GM12891 (cell line): ENCODE data around the gene KIF5C. TPM values are rescaled to one million over a fixed set of nuclear protein-coding genes. Genes with fewer than 3 reads are reported as not detected.
A peak's percentile ranks its signal among the peaks of the same experiment; 100 is the strongest.
"Not testable (repeated sequence)": the region's sequence is repeated elsewhere in the genome, so short reads cannot be mapped to it uniquely, and the experiment has no call there.

Source experiments
- DNase-seq: peaks from one replicate; pipeline ENCODE4 v3.0.0; 2011; ENCODE audit warnings: low spot score; ENCODE audit not compliant: insufficient read length
- FAIRE-seq: peaks from 2 replicates; lab custom pipeline; 2011; peaks lifted over from hg19 to GRCh38; lab: Jason Lieb, UNC
- PAX5 ChIP-seq: IDR thresholded peaks from 2 replicates; pipeline ENCODE4 v1.6.1; 2011; ENCODE audit warnings: low read length, moderate library complexity, mild to moderate bottlenecking; ENCODE audit not compliant: insufficient read depth, severe bottlenecking
- POLR2A ChIP-seq: IDR thresholded peaks from 2 replicates; pipeline ENCODE4 v1.6.1; 2011; ENCODE audit warnings: low read depth, low read length, control low read depth
- POLR2AphosphoS5 ChIP-seq: IDR thresholded peaks from 2 replicates; pipeline ENCODE4 v1.6.1; 2011; ENCODE audit warnings: low read depth, low read length, control low read depth
- POU2F2 ChIP-seq: IDR thresholded peaks from 2 replicates; pipeline ENCODE4 v1.6.1; 2011; ENCODE audit warnings: low read depth, mild to moderate bottlenecking, control low read depth, low read length, moderate library complexity
- SPI1 ChIP-seq: IDR thresholded peaks from 2 replicates; pipeline ENCODE4 v1.6.1; 2011; ENCODE audit warnings: low read depth, low read length, control low read depth
- TAF1 ChIP-seq: IDR thresholded peaks from 2 replicates; pipeline ENCODE4 v1.6.1; 2011; ENCODE audit warnings: low read depth, low read length, control low read depth
- polyA plus RNA-seq: library from polyadenylated mRNA; unstranded; fragments of >200 nt; gene quantifications from one replicate; pipeline ENCODE4 v1.2.1, GENCODE V29; 2012; ENCODE audit warnings: low read depth, missing spikeins, inconsistent platforms; ENCODE audit not compliant: missing spikeins

KIF5C gene
- 0.17 TPM for polyA plus RNA-seq

DNA sequence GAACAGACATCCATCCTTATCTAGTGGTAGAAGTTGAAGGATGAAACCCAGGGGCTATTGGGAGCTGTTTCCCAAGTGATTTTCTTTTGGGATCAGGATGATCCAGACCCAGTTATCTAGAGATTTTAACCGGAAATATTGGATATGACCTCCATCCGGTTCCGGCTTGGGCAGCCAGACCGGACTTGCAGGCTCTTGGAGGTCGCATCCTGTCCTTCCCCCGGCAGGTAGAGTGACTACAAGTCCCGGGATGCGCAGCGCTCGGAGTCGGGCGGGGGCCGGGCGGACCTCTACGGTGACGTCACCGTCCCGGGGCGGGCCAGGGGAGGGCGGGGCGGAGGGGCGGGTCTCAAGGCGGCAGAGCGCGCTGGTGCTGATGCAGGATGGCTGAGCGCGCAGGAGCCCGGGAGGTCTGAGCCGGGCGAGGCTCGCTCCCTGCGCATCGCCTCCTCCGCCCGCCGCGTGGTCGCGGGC is at the start of gene KIF5C:
TSS of gene KIF5C (plus strand) at position 360 of the 474 bp plus-strand sequence. CDS start 391 bp downstream, outside the sequence.
- DNase-seq = peak; percentile 91
- peak; percentile 90 for FAIRE-seq
- TF ChIP-seq POLR2A = no peak
- TF ChIP-seq TAF1 = no peak
- no peak for TF ChIP-seq POU2F2
- no peak for TF ChIP-seq PAX5
- TF ChIP-seq POLR2AphosphoS5 = no peak
- no peak for TF ChIP-seq SPI1

DNA sequence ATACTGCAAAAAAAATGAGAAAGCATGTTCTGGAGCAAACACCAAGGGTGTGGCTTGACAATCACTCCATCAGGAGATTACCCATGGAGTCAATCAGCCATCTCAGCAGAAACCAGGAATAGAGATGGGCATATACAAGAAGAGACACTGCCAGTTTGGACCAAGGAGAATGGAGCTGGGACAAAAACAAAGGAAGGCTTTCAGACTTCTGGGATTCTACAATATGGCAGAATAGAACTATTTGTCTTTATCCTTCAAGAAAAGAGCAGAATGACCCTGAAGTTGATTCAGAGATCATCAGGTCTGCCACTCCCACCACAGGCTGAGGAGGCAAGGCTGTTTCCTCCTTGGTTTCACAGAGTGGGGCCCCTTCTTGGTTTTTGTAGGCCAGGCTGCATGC is 48.2 kb upstream of the KIF5C start:
- FAIRE-seq (no peak), DNase-seq (no peak)
- TF ChIP-seq POLR2AphosphoS5 = no peak
- no peak for TF ChIP-seq SPI1
- TF ChIP-seq POLR2A = no peak
- TF ChIP-seq TAF1 = no peak
- no peak for TF ChIP-seq PAX5
- no peak for TF ChIP-seq POU2F2

GRCh38 chr2:148828941-148829340 is 46.1 kb upstream of the KIF5C start:
- DNase-seq (no peak), FAIRE-seq (no peak)
- TF ChIP-seq TAF1 (no peak), PAX5 (no peak), SPI1 (no peak), POLR2AphosphoS5 (no peak), POU2F2 (no peak), POLR2A (no peak)

GRCh38 chr2:148829618-148830017 is 45.4 kb upstream of the KIF5C start:
- no peak for FAIRE-seq
- no peak for TF ChIP-seq PAX5
- TF ChIP-seq SPI1 = no peak
- no peak for TF ChIP-seq TAF1
- no peak for TF ChIP-seq POLR2A
- TF ChIP-seq POLR2AphosphoS5 = no peak
- TF ChIP-seq POU2F2 = no peak
- DNase-seq = no peak

- FAIRE-seq = no peak
- DNase-seq = no peak
- TF ChIP-seq TAF1 (no peak), POLR2A (no peak), PAX5 (no peak), POLR2AphosphoS5 (no peak), SPI1 (no peak), POU2F2 (no peak)
These were observed 42.4 kb upstream of the KIF5C start for GRCh38 chr2:148832637-148833036.

- DNase-seq = no peak
- TF ChIP-seq POLR2A = no peak
- no peak for TF ChIP-seq SPI1
- no peak for FAIRE-seq
These were observed 33.0 kb upstream of the KIF5C start for GRCh38 chr2:148842050-148842449.

GRCh38 chr2:148848146-148848545 is 26.9 kb upstream of the KIF5C start:
- TF ChIP-seq POLR2A (no peak), PAX5 (no peak), POLR2AphosphoS5 (no peak), POU2F2 (no peak)
- no peak for FAIRE-seq
- no peak for DNase-seq

GRCh38 chr2:148853458-148853857 is 21.6 kb upstream of the KIF5C start:
- no peak for TF ChIP-seq SPI1
- TF ChIP-seq POU2F2 = no peak
- TF ChIP-seq POLR2A = no peak
- no peak for TF ChIP-seq PAX5

DNA sequence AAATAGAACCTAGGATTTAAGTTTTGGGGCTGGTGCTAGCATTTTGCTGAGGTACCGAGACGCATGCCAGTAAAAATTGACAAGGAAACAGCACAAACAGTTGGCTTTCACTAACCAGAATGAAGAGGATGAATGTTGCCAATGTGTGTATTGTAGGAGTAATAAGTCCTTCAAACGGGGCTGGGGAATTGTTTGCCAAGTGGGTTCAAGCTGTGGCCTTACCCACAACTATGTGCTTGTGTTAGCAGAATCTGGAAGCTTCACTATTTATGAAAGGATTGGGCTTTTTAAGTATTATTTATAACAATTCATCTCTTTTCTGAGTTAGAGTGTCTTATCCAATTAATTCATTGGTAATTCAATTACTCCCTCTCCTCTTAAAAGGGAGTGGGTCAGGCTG is 15.0 kb upstream of the KIF5C start:
- FAIRE-seq (no peak), DNase-seq (no peak)

More at GRCh38 chr2:148853458-148853857, 21.6 kb upstream of the KIF5C start:
- DNase-seq (no peak), FAIRE-seq (no peak)

GRCh38 chr2:148861367-148861766 is 13.7 kb upstream of the KIF5C start:
- DNase-seq (no peak), FAIRE-seq (no peak)

More for the DNA sequence above, 15.0 kb upstream of the KIF5C start:
- TF ChIP-seq PAX5 (no peak), TAF1 (no peak), POLR2A (no peak), SPI1 (no peak), POU2F2 (no peak), POLR2AphosphoS5 (no peak)

GRCh38 chr2:148862478-148862877 is 12.5 kb upstream of the KIF5C start:
- not testable (repeated sequence) for FAIRE-seq, DNase-seq

More at GRCh38 chr2:148861367-148861766, 13.7 kb upstream of the KIF5C start:
- TF ChIP-seq POLR2AphosphoS5 = no peak
- no peak for TF ChIP-seq SPI1
- TF ChIP-seq POU2F2 = no peak
- no peak for TF ChIP-seq POLR2A
- no peak for TF ChIP-seq TAF1
- TF ChIP-seq PAX5 = no peak
